ENCODE results near the gene LRRC70. TPM values are rescaled to one million over a fixed set of nuclear protein-coding genes. Genes with fewer than 3 reads are reported as not detected.
"Not testable (repeated sequence)": the region's sequence is repeated elsewhere in the genome, so short reads cannot be mapped to it uniquely, and the experiment has no call there.

Gene LRRC70
- total RNA-seq, 2 experiments from 2014 or later = 0.42 to 1.2 TPM

- peaks cover 3% of the 10 kb centered on the region for H3K9me3 Mint-ChIP-seq (ENCODE audit: low read depth)
- peaks cover 38% of the 10 kb centered on the region for H3K36me3 Mint-ChIP-seq
- ATAC-seq (no peak), DNase-seq (no peak)
- H3K4me1 Mint-ChIP-seq = no peaks in the 10 kb centered on the region
- no peaks in the 10 kb centered on the region for H3K27me3 Mint-ChIP-seq
- H3K27ac Mint-ChIP-seq = no peak overlapping the region
- no peak overlapping the region for H3K4me3 Mint-ChIP-seq
- CTCF ChIA-PET = no interaction called here
These were observed 16.7 kb upstream of the LRRC70 start for GRCh38 chr5:62561896-62562295.

- Mint-ChIP-seq H3K27ac (no peak overlapping the region), H3K36me3 (peaks cover 45% of the 10 kb centered on the region), H3K9me3 (ENCODE audit: low read depth) (peaks cover 6% of the 10 kb centered on the region), H3K4me1 (no peaks in the 10 kb centered on the region), H3K27me3 (no peaks in the 10 kb centered on the region), H3K4me3 (no peak overlapping the region)
- DNase-seq (no peak), ATAC-seq (no peak)
- CTCF ChIA-PET = no interaction called here
These were observed 15.8 kb upstream of the LRRC70 start for GRCh38 chr5:62562867-62563266.

DNA sequence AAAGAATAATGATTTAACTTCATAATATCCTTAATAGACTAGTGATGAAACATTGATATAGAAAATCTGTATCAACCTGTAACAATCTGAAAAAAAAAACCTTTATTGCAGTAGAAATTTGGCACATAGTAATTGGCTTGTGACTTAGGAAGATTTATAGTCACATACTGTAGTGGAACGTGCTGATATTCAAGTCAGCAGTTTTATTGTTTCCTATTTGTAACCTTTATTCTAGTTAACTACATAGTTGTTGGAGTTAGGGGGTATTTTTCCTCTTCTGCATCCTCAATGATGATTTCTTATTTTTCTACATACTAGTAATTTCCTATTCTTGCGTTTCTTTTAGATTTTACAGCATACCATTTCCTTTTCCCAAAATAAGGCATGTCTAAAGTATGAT is 14.5 kb upstream of the LRRC70 start:
- Mint-ChIP-seq H3K4me1 (peaks cover under 1% of the 10 kb centered on the region), H3K27ac (no peak overlapping the region), H3K4me3 (no peak overlapping the region), H3K36me3 (peaks cover 54% of the 10 kb centered on the region), H3K27me3 (no peaks in the 10 kb centered on the region), H3K9me3 (ENCODE audit: low read depth) (peaks cover 6% of the 10 kb centered on the region)
- CTCF ChIA-PET = no interaction called here
- no peak for DNase-seq
- no peak for ATAC-seq

- H3K36me3 Mint-ChIP-seq = peaks cover 56% of the 10 kb centered on the region
- H3K4me1 Mint-ChIP-seq; H3K4me3 Mint-ChIP-seq; H3K9me3 Mint-ChIP-seq (ENCODE audit: low read depth); CTCF ChIA-PET; H3K27me3 Mint-ChIP-seq; DNase-seq; ATAC-seq; H3K27ac Mint-ChIP-seq: not testable (repeated sequence)
These were observed 12.9 kb upstream of the LRRC70 start for GRCh38 chr5:62565740-62566139.

- H3K27ac Mint-ChIP-seq = no peak overlapping the region
- no peak overlapping the region for H3K4me3 Mint-ChIP-seq
- no peaks in the 10 kb centered on the region for H3K27me3 Mint-ChIP-seq
- H3K36me3 Mint-ChIP-seq = peaks cover 54% of the 10 kb centered on the region
- CTCF ChIA-PET = interaction anchor here (0.6 to 1.0 kb wide), 4 partner anchors 10 to 263 kb away, joined by 3 to 4 read pairs (median 3); no protein-coding TSS in a partner anchor
- DNase-seq (no peak), ATAC-seq (no peak)
- peaks cover 6% of the 10 kb centered on the region for H3K4me1 Mint-ChIP-seq
- H3K9me3 Mint-ChIP-seq (ENCODE audit: low read depth) = peaks cover 6% of the 10 kb centered on the region
These were observed 10.5 kb upstream of the LRRC70 start for GRCh38 chr5:62568143-62568542.

DNA sequence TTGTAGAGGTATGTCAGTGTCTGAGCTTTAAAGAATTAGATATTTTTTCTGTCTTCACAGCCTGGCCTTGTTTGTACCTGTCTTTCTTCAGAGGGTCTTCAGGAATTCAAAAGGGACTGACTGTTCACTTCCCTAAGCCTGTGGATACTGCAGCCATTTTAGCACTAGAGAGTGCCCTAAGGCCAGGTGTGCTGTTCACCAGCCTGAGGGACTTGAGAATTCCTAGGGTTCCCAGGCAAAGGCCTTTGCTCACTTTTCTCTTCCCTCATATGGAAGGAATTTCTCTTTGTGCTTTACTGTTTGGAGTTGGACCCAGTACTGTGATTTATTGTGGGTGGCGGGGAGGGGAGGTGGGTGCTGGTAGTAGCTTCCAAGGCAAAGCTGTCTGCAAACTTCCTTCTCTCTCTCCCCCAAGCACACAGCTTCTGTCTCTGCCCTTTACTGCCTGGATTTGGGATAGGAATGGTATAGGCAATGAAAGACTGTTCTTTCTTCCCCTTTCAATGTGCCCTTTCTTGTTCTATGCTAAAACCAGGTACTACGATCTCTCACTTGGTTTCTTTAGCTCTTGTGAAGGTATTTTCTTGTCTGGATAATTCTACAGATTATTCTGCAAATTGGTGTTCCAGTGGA is 9.7 kb upstream of the LRRC70 start:
- H3K4me3 Mint-ChIP-seq = no peak overlapping the region
- H3K4me1 Mint-ChIP-seq = peaks cover 6% of the 10 kb centered on the region
- H3K27ac Mint-ChIP-seq = no peak overlapping the region
- peaks cover 6% of the 10 kb centered on the region for H3K9me3 Mint-ChIP-seq (ENCODE audit: low read depth)
- DNase-seq (no peak), ATAC-seq (no peak)
- peaks cover 53% of the 10 kb centered on the region for H3K36me3 Mint-ChIP-seq
- CTCF ChIA-PET = interaction anchor here (0.6 to 1.0 kb wide), 4 partner anchors 9 to 264 kb away, joined by 3 to 4 read pairs (median 3); no protein-coding TSS in a partner anchor
- no peaks in the 10 kb centered on the region for H3K27me3 Mint-ChIP-seq

GRCh38 chr5:62569470-62569869 is 9.1 kb upstream of the LRRC70 start:
- DNase-seq (no peak), ATAC-seq (no peak)
- Mint-ChIP-seq H3K4me3 (no peak overlapping the region), H3K36me3 (peaks cover 51% of the 10 kb centered on the region), H3K27ac (no peak overlapping the region), H3K9me3 (ENCODE audit: low read depth) (peaks cover 6% of the 10 kb centered on the region), H3K27me3 (no peaks in the 10 kb centered on the region), H3K4me1 (peaks cover 9% of the 10 kb centered on the region)
- CTCF ChIA-PET = no interaction called here

DNA sequence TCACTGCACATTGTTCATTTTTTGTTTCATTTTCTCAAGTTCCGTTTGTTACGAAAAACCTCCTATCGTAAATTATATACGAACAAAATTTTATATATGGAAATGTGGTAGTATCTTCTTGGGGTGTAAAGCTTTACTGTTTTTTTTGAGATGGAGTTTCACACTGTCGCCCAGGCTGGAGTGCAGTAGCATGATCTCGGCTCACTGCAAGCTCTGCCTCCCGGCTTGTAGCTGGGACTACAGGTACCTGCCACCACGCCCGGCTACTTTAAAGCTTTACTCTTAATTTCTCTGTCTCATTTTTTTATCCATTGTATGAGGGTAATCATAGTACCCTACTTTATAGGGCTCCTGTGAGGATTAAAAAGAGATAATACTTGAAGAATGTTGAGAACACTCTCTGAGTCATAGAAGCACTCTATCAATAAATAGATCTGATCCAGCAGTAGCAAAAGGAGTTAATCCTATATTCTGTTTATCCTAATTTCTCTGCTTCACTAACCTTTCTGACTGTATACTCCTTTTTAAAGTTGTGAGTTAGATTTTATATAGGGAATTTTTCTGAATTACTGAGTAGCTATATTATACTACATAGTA is 5.6 kb upstream of the LRRC70 start:
- H3K9me3 Mint-ChIP-seq (ENCODE audit: low read depth) = no peaks in the 10 kb centered on the region
- H3K27me3 Mint-ChIP-seq = no peaks in the 10 kb centered on the region
- no peak for ATAC-seq
- CTCF ChIA-PET = no interaction called here
- H3K4me1 Mint-ChIP-seq = peaks cover 29% of the 10 kb centered on the region
- peaks cover 29% of the 10 kb centered on the region for H3K36me3 Mint-ChIP-seq
- H3K4me3 Mint-ChIP-seq = no peak overlapping the region
- DNase-seq = no peak
- no peak overlapping the region for H3K27ac Mint-ChIP-seq

DNA sequence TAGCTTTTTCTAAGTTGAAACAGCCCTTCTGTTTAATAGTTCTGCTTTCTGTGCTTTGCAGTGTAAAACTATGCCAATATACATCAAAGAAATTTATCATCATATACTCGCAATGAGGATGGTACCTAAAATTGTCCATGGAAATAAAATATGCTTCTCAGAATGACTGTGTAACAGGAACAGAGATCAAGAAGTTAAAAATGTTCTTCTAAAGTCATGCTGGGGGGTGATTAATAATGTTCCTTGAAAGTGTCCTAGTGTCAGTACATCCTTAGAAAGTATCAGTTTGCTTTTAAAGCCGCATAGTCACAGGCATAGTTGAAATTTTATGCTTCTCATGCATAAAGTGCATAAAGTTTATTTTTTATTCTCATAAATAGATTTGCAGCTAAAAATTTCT is 4.0 kb upstream of the LRRC70 start:
- Mint-ChIP-seq H3K27me3 (no peaks in the 10 kb centered on the region), H3K36me3 (peaks cover 17% of the 10 kb centered on the region), H3K4me3 (no peak overlapping the region), H3K9me3 (ENCODE audit: low read depth) (no peaks in the 10 kb centered on the region), H3K4me1 (peaks cover 29% of the 10 kb centered on the region), H3K27ac (no peak overlapping the region)
- no peak for ATAC-seq
- CTCF ChIA-PET = no interaction called here
- DNase-seq = no peak

DNA sequence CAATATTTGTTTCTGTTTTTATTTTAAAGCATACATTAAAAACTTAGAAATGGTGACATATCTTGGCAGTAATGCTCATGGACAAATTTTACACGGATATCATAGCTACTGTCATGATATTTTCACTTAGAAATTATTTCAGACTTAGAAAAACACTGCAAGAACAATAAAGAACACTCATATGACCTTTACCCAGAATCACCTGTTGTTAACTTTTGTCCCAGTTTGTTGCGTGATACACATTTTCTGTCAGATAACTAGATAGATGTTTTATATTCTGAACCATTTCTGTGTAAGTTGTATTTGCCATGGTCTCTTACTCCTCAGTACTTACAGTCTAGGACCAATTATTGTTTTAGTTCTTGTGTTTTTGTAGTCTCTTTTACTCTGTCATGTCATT is 3.6 kb upstream of the LRRC70 start:
- H3K9me3 Mint-ChIP-seq (ENCODE audit: low read depth) = no peaks in the 10 kb centered on the region
- peaks cover 17% of the 10 kb centered on the region for H3K36me3 Mint-ChIP-seq
- CTCF ChIA-PET = no interaction called here
- no peak for DNase-seq
- H3K4me1 Mint-ChIP-seq = peaks cover 29% of the 10 kb centered on the region
- no peak for ATAC-seq
- H3K4me3 Mint-ChIP-seq = no peak overlapping the region
- H3K27me3 Mint-ChIP-seq = no peaks in the 10 kb centered on the region
- no peak overlapping the region for H3K27ac Mint-ChIP-seq

- H3K27ac Mint-ChIP-seq = no peak overlapping the region
- no peaks in the 10 kb centered on the region for H3K27me3 Mint-ChIP-seq
- no peaks in the 10 kb centered on the region for H3K9me3 Mint-ChIP-seq (ENCODE audit: low read depth)
- CTCF ChIA-PET = no interaction called here
- peaks cover 29% of the 10 kb centered on the region for H3K4me1 Mint-ChIP-seq
- H3K4me3 Mint-ChIP-seq = no peak overlapping the region
- DNase-seq (no peak), ATAC-seq (no peak)
- H3K36me3 Mint-ChIP-seq = peaks cover 13% of the 10 kb centered on the region
These were observed 3.1 kb upstream of the LRRC70 start for GRCh38 chr5:62575489-62575888.

DNA sequence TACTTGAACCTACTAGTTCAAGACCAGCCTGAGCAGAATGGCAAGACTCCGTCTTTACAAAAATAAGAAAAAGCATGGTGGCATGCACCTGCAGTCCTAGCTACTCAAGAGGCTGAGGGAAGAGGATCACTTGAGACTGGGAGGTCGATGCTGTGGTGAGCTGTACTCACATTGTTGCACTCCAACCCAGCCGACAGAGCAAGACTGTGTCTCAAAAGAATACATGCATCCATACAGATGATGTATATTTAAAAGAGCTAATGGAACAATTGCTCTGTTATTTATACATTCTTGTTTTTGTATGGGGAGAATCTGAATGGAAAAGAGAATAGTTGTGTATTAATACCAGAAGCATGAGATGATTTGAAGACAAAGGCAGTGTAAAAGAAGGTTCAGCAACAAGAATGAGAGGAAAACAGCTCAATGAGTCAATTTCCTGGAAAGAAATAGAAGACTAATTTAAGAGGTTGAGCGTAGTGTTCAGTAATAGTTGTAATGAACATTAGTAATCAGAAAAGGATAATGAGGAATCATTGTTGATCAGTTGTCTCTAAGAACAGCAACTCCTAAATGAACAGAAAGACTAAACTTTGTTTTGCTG is 1.9 kb upstream of the LRRC70 start:
- ATAC-seq (peak; percentile 29), DNase-seq (no peak)
- H3K27me3 Mint-ChIP-seq = no peaks in the 10 kb centered on the region
- H3K36me3 Mint-ChIP-seq = peaks cover 13% of the 10 kb centered on the region
- no peak overlapping the region for H3K4me3 Mint-ChIP-seq
- peak overlapping the region; percentile 37 for H3K27ac Mint-ChIP-seq
- no peaks in the 10 kb centered on the region for H3K9me3 Mint-ChIP-seq (ENCODE audit: low read depth)
- H3K4me1 Mint-ChIP-seq = peaks cover 29% of the 10 kb centered on the region
- CTCF ChIA-PET = interaction anchor here (1.4 kb wide), 1 partner anchor 16 kb away, joined by 3 read pairs; no protein-coding TSS in a partner anchor

- CTCF ChIA-PET = interaction anchor here (1.4 to 1.5 kb wide), 2 partner anchors 9 to 17 kb away, joined by 3 read pairs; no protein-coding TSS in a partner anchor
- no peak overlapping the region for H3K27ac Mint-ChIP-seq
- no peaks in the 10 kb centered on the region for H3K27me3 Mint-ChIP-seq
- ATAC-seq = no peak
- H3K4me3 Mint-ChIP-seq = no peak overlapping the region
- peaks cover 11% of the 10 kb centered on the region for H3K36me3 Mint-ChIP-seq
- H3K4me1 Mint-ChIP-seq = peaks cover 29% of the 10 kb centered on the region
- no peaks in the 10 kb centered on the region for H3K9me3 Mint-ChIP-seq (ENCODE audit: low read depth)
- no peak for DNase-seq
These were observed 1.1 kb upstream of the LRRC70 start for GRCh38 chr5:62577488-62577887.

GRCh38 chr5:62579761-62580160 is 1.1 kb downstream of the LRRC70 start:
- no peaks in the 10 kb centered on the region for H3K27me3 Mint-ChIP-seq
- no peak overlapping the region for H3K4me3 Mint-ChIP-seq
- ATAC-seq (no peak), DNase-seq (no peak)
- H3K9me3 Mint-ChIP-seq (ENCODE audit: low read depth) = no peaks in the 10 kb centered on the region
- peaks cover 8% of the 10 kb centered on the region for H3K36me3 Mint-ChIP-seq
- CTCF ChIA-PET = no interaction called here
- H3K4me1 Mint-ChIP-seq = peaks cover 21% of the 10 kb centered on the region
- H3K27ac Mint-ChIP-seq = no peak overlapping the region
